ENCODE data around the gene ZDBF2.
A peak's percentile ranks its signal among the peaks of the same experiment; 100 is the strongest.
"Not testable (repeated sequence)": the region's sequence is repeated elsewhere in the genome, so short reads cannot be mapped to it uniquely, and the experiment has no call there.

Gene ZDBF2

DNA sequence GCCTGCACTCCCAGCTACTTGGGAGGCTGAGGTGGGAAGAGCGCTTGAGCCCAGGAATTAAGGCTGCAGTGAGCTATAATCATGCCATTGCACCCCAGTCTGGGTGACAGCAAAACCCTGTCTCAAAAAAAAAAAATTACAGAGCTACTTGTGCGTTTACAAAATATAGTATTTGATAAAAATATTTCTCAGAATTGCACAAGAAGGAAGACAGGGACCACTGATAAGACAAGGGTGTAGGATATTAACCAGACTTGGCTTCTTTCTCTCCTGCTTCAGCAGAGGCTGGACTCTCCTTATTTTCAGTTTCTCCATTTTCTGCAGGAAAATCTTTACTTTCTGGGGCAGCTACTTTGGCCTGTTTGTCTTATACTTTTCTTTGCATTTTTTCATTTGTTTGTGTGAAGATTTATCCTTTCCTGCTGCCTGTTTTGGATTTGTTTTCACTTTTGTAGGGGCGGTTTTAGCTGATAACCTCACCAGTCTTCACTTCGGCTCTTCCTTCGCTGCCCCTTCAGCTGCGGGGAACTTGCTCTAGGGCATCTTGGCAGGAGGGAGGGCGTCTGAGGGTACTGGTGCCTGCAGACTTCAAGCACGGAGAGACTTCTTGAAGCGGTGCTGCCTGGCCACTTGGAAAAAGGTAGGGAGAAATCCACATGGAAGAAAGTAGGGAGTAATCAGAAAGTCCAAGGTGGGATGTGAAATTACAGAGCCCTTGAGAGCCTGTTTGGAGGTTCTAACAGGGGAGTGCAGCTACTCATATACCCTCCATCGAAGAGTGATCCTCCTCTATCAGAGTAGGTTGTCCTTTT lies 14.9 kb upstream of the ZDBF2 start:
- DNase-seq (ENCODE audit: low spot score): no peak

DNA sequence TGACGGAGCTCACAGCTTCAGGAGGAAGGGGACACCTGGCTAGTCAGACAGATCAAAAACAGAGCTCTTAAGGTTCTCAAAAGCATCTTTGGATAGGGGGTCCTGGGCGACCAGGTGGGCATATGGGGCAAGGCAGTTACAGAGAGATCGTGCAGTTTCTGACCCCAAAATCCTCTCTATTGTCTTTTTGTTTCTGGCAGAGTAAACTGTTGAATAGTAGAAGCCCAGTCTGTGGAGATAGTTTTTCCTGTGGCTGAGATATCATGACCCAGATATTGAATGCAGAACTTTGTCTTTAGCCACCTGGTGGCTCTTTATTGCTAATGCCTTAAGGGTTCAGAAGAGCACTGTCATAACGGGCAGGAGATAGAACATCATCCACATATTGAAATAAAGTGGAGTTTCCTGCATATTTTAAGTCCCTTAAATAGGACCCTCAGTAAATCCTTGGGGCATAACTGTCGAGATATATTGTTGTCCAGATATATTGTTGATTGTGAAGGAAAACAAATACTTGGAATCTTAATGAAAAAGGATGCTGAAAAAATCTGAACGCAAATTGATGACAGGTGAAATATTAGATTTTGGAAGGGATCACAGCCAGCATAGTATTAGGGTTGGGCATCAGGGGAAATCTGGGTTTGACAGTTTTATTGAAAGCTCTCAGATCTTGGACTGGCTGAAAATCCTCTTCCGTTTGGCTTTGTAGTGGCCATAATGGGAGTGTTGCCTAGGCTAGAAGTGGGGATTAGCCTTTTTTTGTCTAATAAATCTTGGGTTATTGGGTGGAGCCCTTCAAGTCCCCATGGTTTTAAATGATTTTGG lies 14.1 kb upstream of the ZDBF2 start:
- no peak for DNase-seq (ENCODE audit: low spot score)

DNA sequence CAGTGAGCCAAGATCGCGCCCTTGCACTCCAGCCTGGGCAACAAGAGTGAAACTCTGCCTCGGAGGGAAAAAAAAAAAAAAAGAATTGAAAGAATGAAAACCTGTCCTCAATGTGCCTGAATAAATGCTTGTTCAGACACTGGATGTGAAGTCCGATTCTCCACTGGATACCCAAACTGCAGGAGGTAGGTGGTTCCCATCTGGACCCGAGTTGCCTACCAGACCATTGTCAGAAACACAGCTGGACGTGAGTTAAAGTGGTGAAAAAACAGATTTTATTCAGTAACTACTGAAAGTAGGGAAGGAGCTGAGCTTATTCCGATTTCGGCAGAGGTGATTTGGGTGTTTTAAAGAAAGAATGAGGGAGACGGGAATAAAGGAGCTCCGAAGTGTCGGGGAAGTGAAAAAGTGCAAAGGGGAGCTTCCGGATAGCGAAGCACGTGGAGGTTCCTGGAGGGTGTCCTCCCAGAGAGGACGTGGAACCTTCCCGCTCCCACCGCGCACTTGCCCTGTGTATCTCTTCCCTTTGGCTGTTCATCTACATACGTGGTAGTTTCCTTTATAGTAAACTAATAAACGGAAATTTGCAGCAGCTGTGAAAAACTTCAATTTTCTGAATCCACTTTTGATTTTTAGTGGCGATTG lies 10.4 kb upstream of the ZDBF2 start:
- no peak for DNase-seq (ENCODE audit: low spot score)

DNA sequence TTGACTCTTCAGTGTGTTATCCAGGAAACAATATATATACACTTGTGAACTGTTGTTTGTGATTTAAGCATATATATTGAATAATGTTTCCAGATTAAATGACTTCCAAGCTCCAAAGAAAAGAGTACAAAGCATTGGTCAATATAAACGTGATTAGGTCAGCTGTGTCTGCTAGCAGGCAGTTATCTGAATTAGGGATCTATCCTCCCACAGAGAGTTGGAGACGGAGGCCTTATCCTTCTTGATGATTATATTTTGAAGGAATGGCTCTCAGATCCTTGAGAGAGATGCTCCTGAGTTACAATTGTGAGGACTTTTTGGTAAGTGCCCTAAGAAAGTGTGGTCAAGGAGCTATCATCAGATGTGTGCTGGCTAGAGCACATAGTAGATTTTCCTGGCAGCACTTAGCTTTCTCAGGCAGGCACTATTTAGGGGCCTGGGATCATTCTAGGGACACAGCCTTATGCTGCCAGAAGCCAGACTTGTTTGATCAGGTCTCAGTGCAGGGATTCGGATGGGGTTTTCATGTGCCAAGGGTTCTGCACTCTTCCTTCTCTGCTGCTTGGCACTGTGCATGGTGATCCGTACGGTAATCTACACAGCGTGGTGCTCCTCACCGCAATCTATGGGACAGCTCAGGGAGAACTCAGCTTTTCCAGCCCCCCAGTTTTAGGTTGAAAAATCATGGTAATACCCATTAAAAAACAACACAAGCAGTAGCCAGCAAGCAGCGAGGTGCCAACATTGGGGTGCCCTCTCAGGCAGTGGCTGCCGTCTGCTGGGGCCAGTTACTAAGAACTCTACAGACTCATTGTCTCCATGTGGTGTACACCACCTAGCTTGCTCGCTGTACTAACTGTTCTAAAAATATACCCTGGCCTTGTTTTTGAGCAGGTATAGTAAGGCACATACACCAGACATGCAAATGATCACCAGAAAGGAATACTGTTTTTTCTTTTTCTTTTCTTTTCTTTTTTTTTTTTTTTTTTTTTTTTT lies 8.0 kb upstream of the ZDBF2 start:
- no peak for DNase-seq (ENCODE audit: low spot score)

DNA sequence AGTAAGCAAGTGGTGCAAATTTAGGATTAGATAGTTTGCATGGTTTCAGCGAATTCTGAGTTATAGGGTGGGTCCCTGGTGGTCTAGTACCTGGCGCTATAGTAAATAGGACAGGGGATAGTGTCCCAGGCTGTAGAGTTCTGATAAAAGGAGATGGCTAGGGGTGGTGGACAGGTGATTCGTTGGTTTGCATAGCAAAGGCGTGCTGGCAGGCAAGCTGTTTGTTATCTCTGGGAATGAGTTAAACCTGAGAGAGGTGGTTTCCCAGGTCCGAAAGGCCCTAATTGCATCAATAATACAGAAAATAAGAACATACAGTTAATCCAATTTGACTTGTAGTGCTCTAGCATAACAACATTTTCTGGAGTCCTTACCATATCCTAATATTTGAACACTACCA lies 6.9 kb upstream of the ZDBF2 start:
- no peak for DNase-seq (ENCODE audit: low spot score)

DNA sequence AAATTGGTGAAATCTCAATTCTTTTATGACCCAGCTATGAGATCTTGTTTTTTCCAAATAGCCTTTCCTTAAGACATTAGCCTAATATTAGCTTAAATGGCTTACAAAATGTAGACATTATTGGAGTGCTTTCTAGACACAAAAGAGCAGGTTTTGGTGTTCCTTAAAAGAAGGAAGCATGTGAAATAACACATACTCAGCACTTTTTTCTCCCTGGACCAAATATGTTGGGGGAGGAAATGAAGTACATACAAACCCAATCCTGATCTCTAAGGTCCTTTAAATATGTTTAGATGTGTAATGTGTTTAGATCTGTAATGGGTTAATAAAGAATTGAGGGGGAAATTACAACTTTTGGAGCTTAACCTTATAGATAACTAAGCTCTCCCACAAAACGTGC lies 3.4 kb upstream of the ZDBF2 start:
- no peak for DNase-seq (ENCODE audit: low spot score)

DNA sequence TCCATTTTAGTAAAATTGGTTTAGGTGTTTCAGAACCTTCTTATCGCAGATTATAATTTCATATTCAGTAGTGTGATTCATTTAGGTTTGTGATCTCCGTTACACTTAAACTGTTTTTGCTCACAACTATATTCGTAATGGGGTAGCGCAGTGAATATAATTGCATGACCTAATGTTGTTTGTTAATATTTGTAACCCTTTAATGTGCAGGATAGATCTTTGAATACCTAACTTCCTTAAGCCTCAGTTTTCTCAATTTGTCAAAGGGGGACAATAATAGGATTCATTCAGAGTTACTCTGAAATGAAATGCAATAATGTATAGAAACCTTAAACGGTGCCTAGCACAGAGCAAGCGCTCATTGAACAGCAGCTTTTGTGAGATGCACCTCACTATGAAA lies 558 bp upstream of the ZDBF2 start:
- DNase-seq (ENCODE audit: low spot score): no peak

DNA sequence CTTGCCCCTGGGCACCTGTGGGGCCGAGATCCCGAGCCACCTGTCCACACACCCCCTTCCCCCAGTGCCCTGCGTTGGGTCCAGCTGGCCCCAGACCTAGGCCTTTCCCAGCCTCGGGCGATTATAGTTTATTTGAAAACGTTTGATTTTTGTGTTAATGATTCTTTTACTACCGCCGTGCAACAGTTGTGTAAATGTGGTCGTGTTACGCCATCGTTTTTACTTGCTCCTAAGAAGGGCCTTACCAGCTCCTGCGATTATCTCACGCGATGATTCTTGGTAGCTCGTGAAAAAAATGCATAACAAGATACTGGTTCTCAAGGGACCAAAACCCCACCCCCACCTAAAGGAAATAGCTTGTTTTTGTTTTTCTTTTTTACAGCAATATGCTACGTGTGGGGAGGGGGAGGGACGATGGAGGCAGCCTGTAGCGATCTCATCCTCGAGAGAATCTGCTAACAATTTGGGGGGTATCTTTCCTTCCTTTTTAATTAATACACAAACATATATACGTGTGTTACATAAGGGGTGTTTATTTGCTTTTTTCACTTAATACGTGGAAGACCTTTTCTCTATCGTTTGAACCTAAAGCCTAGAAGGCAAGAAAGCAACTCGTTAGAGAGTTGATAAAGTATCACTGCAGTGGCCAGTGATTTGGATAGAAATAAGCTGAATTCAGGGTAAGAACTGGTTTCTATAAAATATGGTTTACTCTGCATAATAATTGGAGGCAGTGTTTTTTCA lies 1.0 kb downstream of the ZDBF2 start:
- DNase-seq (ENCODE audit: low spot score): peak; percentile 14

DNA sequence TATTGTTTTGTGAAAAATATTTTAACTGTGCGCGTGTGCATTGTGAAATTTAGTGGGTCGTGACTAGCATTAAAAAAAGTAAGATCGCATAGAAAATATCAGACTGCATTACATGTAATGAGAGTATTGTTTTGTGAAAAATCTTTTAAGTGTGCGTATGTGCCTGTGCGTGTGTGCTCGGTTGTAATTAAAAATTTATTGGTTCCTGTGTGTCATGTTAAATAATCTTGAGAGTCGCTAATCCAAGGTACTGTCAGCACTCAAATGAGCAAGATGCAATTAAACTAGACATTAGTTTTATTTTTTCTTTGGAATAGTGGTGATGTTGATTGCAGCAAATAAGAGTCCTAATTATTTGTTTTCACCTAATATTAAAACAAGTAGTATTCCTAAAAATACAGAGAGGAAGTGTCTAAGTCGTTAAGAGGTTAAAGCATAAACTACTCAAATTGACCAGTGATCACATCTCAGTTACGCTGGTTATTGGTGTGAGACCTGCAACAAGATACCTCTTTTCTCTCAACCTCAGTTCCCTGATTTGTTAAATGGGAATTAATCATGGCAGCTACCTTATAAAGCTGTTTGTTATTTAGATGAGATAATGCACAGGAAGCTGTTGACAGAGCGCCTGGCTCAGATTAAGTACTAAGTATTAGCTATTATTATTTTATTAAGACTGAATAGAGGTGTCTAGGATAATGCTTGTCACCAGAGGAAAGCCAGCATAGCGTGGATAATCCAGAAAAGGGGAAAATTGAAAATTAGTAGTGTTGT lies 1.9 kb downstream of the ZDBF2 start:
- DNase-seq (ENCODE audit: low spot score): no peak

DNA sequence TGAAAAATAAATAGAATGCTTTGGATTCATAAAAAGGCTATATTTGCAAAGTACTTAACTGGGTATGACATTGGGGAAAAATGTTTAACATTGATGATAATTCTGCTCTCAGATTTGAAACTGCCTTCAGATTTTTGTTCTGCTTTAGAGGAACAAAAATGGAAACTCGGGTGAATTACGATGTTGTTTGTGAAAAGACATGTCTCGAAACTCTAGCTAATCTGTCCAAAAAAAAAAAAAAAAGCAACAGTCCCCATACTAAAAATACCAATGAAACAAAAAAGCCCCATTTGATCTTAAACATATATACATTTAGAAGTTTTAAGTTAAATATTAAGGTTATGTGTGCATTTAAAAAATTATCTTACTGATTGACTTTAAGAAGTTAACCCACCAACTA lies 3.0 kb downstream of the ZDBF2 start:
- no peak for DNase-seq (ENCODE audit: low spot score)

DNA sequence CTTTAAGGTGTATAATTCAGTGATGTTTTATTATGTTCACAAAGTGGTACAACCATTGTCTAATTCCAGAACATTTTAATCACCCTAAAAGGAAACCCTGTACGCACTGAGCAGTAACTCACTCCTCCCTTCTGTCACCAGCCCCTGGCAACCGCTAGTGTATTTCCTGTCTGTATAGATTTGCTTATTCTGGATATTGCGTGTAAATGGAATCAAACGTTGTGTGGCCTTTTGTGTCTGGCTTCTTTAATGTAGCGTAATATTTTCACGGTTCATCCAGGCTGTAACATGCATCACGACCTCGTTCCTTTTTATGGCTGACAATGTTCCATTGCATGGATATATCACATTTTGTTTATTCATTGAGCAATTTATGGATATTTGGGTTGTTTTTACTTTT lies 8.3 kb downstream of the ZDBF2 start:
- no peak for DNase-seq (ENCODE audit: low spot score)

DNA sequence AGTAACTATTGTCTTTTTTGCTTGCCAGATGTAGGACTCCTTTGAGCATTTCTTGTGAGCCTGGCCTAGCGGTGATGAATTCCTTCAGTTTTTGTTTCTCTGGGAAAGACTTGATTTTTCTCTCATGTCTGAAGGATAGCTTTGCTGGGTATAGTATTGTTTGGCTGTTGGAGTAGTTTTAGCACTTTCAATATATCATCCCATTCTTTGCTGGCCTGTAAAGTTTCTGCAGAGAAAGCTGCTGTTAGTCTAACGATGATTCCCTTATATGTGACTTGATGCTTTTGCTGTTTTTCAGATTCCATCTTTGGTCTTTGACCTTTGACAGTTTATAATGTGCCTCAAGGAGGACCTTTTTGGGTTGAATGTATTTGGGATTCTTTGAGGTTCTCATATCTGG lies 12.7 kb downstream of the ZDBF2 start:
- DNase-seq (ENCODE audit: low spot score): no peak

DNA sequence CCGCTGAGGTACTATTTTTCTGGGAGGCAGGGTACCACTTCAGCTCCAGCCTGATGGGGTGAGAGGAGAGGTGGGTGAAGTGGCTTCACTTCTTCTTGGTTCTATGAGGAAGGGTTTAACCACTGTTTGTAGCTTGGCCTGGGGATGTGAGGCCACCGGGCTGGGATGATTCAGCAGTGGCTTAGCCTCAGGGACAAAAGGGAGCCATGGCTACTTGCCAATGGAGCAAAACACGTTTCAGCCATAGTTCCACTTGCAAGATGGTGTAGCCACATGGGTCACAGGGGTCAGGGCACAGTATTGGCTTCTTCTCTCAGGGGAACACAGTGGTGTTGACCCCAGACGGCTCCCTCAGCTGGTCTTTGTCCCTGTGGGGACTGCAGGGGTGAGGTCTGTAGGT lies 14.9 kb downstream of the ZDBF2 start:
- no peak for DNase-seq (ENCODE audit: low spot score)

DNA sequence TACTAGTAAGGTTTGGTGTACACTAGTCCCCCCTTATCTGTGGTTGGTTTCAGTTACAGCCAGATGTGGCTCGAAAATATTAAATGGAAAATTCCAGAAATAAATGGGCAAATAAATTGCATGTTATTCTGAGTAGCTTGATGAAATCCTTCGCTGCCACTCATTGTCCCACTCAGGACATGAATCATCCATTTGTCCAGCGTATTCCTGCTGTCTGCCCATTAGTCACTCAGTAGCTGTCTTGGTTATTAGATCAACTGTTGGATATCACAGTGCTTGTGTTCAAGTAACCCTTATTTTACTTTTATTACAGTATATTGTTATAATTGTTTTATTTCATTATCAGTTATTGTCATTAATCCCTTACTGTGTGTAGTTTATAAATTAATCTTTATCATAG lies 21.7 kb downstream of the ZDBF2 start:
- no peak for DNase-seq (ENCODE audit: low spot score)

DNA sequence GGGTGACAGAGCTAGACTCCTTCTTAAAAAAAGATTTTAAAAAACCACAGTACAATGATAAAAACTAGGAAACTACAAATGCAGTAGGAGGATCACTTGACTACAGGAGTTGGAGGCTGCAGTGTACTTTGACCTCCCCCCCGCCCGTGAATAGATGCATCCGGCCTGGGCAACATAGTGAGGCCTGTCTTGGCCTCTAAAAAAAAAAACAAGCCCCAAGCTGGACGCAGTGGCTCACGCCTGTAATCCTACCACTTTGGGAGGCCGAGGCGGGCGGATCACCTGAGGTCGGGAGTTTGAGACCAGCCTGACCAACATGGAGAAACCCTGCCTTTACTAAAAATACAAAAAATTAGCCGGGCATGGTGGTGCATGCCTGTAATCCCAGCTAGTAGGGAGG lies 25.1 kb downstream of the ZDBF2 start:
- not testable (repeated sequence) for DNase-seq (ENCODE audit: low spot score)

DNA sequence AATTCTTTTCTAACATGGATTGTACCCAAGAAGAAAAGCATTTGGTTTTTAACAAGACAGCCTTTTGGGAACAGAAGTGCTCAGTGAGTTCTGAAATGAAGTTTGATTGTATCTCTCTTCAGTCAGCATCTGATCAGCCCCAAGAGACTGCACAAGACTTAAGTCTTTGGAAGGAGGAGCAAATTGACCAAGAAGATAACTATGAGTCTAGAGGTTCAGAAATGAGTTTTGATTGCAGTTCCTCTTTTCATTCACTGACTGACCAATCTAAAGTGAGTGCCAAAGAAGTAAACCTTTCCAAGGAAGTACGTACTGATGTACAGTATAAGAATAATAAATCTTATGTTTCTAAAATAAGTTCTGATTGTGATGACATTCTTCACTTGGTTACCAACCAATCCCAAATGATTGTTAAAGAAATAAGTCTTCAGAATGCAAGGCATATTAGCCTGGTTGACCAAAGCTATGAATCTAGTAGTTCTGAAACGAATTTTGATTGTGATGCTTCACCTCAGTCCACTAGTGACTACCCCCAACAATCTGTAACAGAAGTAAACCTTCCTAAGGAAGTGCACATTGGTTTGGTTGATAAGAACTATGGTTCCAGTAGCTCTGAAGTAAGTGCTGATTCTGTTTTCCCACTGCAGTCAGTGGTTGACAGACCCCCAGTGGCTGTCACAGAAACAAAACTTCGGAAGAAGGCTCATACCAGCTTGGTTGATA lies 31.2 kb downstream of the ZDBF2 start:
- no peak for DNase-seq (ENCODE audit: low spot score)

DNA sequence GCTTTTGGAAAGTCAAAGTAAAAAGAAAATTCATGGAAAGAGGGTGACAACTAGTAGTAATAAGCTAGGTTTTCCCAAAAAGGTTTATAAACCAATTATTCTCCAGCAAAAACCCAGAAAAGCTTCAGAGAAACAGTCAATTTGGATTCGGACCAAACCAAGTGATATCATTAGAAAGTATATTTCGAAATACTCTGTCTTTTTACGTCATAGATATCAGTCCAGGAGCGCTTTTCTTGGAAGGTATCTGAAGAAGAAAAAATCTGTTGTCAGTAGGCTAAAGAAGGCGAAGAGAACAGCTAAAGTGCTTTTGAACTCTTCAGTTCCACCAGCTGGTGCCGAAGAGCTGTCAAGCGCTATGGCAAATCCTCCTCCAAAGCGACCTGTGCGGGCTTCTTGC lies 36.6 kb downstream of the ZDBF2 start:
- DNase-seq (ENCODE audit: low spot score): no peak

DNA sequence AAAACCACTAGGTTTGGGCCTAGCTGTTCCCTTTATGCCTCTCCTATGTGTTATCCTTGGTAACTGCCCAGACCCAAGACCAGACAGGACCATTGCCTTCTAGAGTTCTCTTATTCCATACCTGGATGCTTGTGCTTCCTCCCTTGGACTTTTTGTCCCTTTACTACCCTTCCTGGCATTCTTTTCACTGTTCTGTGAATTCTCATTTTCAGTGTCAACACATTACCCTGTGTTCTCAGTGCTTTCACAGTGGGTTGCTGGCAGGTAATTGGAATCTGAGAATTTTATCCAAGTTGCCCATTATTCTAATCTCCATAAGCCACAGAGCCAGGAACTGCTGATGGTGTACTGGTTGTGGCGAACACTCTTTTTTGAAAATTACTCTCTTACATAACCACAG lies 41.7 kb downstream of the ZDBF2 start:
- DNase-seq (ENCODE audit: low spot score): no peak

DNA sequence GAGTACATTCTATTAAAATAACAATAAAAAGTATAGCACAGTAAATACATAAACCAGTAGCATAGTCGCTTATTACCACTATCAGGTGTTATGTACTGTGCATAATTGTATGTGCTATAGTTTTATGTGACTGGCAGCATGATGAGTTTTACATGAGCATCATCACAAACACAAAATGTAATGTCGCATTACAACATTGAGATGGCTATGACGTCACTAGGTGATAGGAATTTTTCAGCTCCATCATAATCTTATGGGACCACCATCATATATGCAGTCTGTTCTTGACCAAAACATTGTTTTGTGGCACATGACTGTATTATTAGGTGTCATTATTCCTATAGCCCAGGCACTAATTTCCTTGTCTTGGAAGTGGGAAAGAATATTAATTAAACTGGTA lies 48.6 kb downstream of the ZDBF2 start:
- DNase-seq (ENCODE audit: low spot score): no peak

DNA sequence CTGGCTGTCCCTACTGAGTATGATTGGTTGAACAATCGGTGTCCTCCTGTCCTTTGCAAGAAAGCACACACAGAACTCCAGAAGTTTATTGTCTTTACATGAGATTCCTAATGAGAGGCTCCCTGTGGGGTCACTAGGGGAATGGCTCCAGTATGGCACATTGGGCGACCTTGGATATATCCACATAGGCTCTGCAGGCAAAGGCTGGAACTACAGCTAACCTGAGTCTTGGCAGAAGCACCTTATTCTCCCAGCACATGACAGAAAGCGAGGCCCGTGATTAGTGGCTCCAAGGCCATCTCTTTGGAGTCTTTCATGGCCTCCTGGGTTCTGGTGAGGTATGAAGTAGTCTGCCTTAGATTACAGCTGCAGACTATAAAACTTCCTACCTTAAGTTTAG lies 49.0 kb downstream of the ZDBF2 start:
- no peak for DNase-seq (ENCODE audit: low spot score)

Data from pons (tissue), 1 donor.